Glutamatergic neuron (in vitro differentiated cells): Measurements from ENCODE around the gene FMNL1. TPM values are rescaled to one million over a fixed set of nuclear protein-coding genes. Genes with fewer than 3 reads are reported as not detected.

ENCODE experiments used
- DNase-seq: peaks from one replicate; pipeline ENCODE4 v3.0.0; 2022
- H3K27ac Mint-ChIP-seq: one replicate; pipeline ENCODE4 v1.8.0; 2020; ENCODE audit warnings: mild to moderate bottlenecking, mixed read lengths, inconsistent platforms; ENCODE audit not compliant: unreplicated experiment
- H3K27me3 Mint-ChIP-seq: one replicate; pipeline ENCODE4 v1.8.0; 2020; ENCODE audit warnings: mild to moderate bottlenecking, moderate library complexity, mixed read lengths, inconsistent platforms; ENCODE audit not compliant: unreplicated experiment
- H3K36me3 Mint-ChIP-seq: one replicate; pipeline ENCODE4 v1.8.0; 2020; ENCODE audit warnings: mild to moderate bottlenecking, mixed read lengths, inconsistent platforms; ENCODE audit not compliant: unreplicated experiment
- H3K4me1 Mint-ChIP-seq: one replicate; pipeline ENCODE4 v1.8.0; 2020; ENCODE audit warnings: mild to moderate bottlenecking, low read depth, mixed read lengths, inconsistent platforms; ENCODE audit not compliant: unreplicated experiment
- H3K4me3 Mint-ChIP-seq: one replicate; pipeline ENCODE4 v1.8.0; 2020; ENCODE audit warnings: mild to moderate bottlenecking, mixed read lengths, inconsistent platforms; ENCODE audit not compliant: unreplicated experiment
- H3K9me3 Mint-ChIP-seq: one replicate; pipeline ENCODE4 v1.8.0; 2020; ENCODE audit warnings: mild to moderate bottlenecking, moderate library complexity, mixed read lengths, inconsistent platforms; ENCODE audit not compliant: unreplicated experiment
- total RNA-seq: library from RNA; stranded (reverse); fragmentation: NEBNext Ultra II Directional; extraction: Animal tissue kit (Norgen Biotek cat#: 25700); gene quantifications from one replicate; pipeline ENCODE4 v1.2.1, GENCODE V29; 2021; ENCODE audit not compliant: unreplicated experiment
- TF ChIP-seq, protein P1 (sequence below): fragments of 200-600 bp; sonication (generic); IDR thresholded peaks from one replicate; pipeline ENCODE4 v1.5.0; 2021; ENCODE audit not compliant: partially characterized antibody, unreplicated experiment

FMNL1 gene
- total RNA-seq, 1 donor from 2014 or later, result 24.2 TPM

DNA sequence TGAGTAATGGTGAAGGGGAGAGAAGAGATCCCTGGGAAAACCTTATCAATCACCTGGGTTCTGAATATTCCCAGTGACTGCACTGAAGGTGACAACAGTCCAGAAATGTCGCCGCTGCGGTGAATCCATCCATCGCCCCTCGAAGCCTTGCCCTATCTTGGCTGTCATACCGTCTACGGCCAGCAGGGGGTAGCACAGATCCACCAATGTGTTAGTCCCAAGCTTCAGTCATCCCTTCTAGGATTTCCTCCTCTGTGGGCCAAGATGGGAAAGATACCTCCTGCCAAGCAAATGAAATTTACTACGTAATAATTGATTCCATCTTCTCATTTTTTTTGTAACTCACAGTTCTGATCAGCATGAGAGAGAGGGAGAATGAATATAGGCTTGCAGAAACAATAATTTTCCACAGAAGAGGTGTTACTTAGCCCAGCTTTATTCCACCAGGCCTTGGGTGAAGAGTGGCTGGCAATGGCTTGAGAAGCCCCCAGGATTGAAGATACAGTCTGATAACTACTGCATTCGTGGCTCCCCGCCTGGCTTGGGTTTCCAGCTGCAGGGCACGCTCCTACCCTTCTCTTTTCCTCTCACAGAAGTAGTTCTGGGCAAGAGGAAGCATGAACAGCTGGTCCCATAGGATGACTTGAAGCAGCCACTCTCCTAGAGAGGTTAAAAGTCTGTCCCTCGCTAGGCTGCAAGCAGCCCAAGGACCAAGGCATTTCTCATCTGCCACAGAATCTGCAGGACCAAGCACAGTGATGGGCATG, 2.6 kb upstream of the FMNL1 start:
- H3K4me3 Mint-ChIP-seq, result no peak overlapping the region
- H3K36me3 Mint-ChIP-seq, result no peaks in the 10 kb centered on the region
- peak; percentile 96 for DNase-seq
- peaks cover 4% of the 10 kb centered on the region for H3K9me3 Mint-ChIP-seq
- H3K4me1 Mint-ChIP-seq, result peaks cover 18% of the 10 kb centered on the region
- H3K27me3 Mint-ChIP-seq, result peaks cover 11% of the 10 kb centered on the region
- H3K27ac Mint-ChIP-seq, result no peak overlapping the region
- TF ChIP-seq, protein P1, sequence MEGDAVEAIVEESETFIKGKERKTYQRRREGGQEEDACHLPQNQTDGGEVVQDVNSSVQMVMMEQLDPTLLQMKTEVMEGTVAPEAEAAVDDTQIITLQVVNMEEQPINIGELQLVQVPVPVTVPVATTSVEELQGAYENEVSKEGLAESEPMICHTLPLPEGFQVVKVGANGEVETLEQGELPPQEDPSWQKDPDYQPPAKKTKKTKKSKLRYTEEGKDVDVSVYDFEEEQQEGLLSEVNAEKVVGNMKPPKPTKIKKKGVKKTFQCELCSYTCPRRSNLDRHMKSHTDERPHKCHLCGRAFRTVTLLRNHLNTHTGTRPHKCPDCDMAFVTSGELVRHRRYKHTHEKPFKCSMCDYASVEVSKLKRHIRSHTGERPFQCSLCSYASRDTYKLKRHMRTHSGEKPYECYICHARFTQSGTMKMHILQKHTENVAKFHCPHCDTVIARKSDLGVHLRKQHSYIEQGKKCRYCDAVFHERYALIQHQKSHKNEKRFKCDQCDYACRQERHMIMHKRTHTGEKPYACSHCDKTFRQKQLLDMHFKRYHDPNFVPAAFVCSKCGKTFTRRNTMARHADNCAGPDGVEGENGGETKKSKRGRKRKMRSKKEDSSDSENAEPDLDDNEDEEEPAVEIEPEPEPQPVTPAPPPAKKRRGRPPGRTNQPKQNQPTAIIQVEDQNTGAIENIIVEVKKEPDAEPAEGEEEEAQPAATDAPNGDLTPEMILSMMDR, result peak; percentile 96

DNA sequence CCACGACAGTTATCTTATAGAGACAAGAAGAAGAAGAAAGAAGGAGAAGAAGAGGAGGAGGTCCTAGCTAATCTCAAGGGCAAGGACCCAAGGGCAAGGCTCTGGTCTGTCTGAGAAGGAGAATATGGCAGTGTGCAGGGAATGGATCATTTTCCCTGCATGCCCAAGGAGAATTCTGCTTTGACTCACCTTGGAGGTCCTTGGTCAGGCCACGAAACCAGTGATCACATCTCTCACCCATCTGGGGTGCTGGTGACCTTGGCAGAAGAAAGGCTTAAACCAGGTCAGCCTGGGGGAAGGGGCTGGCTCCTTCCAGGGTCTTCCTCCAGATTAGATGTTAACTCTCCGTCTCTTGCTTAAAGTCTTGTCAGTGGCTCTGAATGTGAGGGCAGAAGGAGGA, 1.6 kb upstream of the FMNL1 start:
- peak overlapping the region; percentile 63 for H3K4me3 Mint-ChIP-seq
- peaks cover 11% of the 10 kb centered on the region for H3K27me3 Mint-ChIP-seq
- TF ChIP-seq, protein P1, result no peak
- H3K36me3 Mint-ChIP-seq, result no peaks in the 10 kb centered on the region
- no peak for DNase-seq
- peaks cover 4% of the 10 kb centered on the region for H3K9me3 Mint-ChIP-seq
- peaks cover 18% of the 10 kb centered on the region for H3K4me1 Mint-ChIP-seq
- H3K27ac Mint-ChIP-seq, result no peak overlapping the region

DNA sequence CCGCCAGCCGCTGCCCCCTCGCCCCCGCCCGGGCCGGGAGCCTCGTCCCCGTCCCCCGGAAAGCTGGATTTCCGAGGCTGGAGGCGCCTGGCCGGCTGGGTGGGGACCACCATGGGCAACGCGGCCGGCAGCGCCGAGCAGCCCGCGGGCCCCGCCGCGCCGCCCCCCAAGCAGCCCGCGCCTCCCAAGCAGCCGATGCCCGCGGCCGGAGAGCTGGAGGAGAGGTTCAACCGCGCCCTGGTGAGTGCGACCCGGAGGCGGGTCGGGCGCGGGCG, 266 bp downstream of the FMNL1 start:
- peaks cover 4% of the 10 kb centered on the region for H3K9me3 Mint-ChIP-seq
- peaks cover 15% of the 10 kb centered on the region for H3K27me3 Mint-ChIP-seq
- peaks cover 27% of the 10 kb centered on the region for H3K4me1 Mint-ChIP-seq
- no peaks in the 10 kb centered on the region for H3K36me3 Mint-ChIP-seq
- no peak overlapping the region for H3K4me3 Mint-ChIP-seq
- no peak overlapping the region for H3K27ac Mint-ChIP-seq
- DNase-seq, result peak; percentile 41
- TF ChIP-seq, protein P1, result no peak

DNA sequence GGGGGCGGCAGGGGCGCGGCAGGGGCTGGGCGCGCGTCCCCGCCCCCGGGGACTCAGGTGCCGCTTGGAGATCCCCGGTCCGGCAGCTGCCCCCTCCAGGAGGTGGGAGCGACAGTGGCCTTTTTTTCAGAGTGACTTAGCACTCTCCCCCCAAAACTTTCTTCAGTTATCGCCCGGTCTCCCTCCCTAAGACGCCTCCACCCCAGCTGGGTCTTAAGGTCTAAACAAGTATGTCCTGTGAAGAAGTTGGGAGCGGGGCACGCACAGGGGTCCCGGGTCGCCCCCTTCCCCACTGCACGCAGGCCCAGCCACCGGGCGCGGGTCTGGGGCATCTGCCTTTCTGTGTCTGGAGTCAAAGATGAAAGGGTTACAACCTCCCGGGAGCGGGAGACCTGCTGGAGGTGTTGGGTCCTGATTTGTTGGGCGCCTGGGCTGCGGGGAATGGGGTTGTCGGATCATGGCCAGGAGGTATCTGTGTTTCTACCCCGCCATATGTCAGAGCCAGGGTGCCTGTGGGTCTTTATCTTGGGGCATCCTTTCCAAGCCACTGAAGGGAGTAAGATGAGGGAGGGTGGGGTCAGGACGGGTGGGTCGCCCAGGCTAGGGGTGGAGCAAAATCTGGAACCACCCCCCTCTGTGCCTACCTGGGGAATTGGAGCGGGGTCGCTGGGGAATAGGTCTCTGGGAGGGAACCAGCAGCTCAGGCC, 757 bp downstream of the FMNL1 start:
- Mint-ChIP-seq H3K27ac (peak overlapping the region; percentile 75), H3K4me3 (peak overlapping the region; percentile 83), H3K27me3 (peaks cover 15% of the 10 kb centered on the region), H3K36me3 (no peaks in the 10 kb centered on the region), H3K4me1 (peaks cover 32% of the 10 kb centered on the region), H3K9me3 (peaks cover 4% of the 10 kb centered on the region)
- peak; percentile 24 for DNase-seq
- TF ChIP-seq, protein P1, result no peak

DNA sequence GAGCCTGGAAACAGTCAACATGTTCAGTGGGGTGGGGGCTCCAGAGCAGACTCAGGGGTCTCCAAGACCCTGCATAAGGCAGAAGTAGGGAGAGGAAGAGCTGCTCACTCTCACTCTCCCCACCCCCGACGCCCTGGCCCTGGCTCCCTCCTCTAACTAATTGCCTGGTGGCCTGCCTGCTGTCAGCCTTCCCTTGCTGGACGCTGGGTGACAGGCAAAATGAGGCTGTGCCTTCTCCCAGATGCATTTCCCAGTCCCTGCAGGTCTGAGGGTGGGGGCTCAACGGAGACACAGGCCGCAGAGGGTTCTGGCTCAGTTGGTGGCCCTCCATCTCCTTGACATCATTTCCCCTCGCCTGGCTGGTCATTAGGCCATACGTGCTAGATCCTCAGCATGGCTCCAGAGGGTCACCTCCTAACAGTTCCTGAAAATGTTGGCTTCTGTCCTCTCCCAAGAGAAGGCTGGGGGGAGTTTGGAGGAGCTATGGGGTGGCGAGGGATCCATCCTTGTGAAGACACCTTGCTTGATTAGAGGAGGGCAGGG, 1.4 kb downstream of the FMNL1 start:
- Mint-ChIP-seq H3K4me3 (peak overlapping the region; percentile 83), H3K27ac (peak overlapping the region; percentile 75), H3K27me3 (peaks cover 15% of the 10 kb centered on the region), H3K4me1 (peaks cover 32% of the 10 kb centered on the region), H3K9me3 (peaks cover 4% of the 10 kb centered on the region), H3K36me3 (no peaks in the 10 kb centered on the region)
- peak; percentile 71 for DNase-seq
- TF ChIP-seq, protein P1, result no peak
